Stimulated activated CD8-positive, alpha-beta memory T cell treated with anti-CD3 and anti-CD28 coated beads, Interleukin-15, amount 100 ng/mL, for 4 hours (primary cell): ENCODE results near the gene TSC2.

Source experiments
- DNase-seq, 2 donors: peaks; one replicate each; pipeline ENCODE4 v3.0.0-alpha.2; 2020; ENCODE audit warnings: low read depth in 2 of 2

Gene TSC2

DNA sequence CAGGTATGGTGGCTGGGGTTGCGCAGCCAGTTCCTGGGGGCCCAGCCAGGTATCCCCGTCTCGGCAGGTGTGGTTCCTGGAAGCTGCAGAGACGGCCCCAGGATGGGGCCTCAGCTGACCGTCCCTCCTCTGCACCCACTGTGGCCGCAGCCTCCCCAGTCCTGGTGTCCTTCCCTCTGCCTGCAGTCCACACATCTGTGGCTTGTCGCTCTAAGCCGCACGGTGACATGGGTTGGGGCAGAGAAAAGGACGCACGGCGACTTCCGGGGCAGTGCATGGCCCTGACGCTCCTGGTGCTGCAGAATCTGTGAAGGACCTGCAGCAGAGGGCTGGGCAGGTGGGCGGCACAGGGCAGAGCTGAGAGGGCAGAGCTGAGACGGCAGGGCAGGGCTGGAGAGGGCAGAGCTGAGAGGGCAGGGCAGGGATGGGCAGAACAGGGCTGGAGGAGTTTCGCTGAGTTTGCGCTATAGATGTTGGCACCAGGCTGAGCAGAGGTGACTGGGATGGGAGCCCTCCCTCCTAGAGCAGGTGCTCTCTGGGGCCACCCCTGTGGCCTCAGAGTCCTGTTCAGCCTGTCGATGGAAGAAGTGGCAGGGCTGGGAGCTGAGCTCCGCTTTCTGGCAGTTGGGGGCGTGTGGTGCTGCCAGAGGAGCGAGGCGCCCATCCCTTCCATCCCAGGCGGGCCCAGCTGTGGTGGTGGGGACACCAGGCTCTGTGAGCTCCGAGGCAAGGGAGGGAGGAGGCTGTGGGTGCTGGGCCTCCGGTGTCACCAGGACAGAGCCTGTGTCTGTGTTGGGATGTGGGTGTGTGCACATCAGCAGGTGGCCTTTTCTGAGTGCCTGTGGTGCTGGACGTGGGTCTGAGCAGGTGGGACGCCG is 23.0 kb downstream of the TSC2 start:
- DNase-seq = no peak

- no peak for DNase-seq
Measured at GRCh38 chr16:2071454-2072202, 23.8 kb downstream of the TSC2 start.

DNA sequence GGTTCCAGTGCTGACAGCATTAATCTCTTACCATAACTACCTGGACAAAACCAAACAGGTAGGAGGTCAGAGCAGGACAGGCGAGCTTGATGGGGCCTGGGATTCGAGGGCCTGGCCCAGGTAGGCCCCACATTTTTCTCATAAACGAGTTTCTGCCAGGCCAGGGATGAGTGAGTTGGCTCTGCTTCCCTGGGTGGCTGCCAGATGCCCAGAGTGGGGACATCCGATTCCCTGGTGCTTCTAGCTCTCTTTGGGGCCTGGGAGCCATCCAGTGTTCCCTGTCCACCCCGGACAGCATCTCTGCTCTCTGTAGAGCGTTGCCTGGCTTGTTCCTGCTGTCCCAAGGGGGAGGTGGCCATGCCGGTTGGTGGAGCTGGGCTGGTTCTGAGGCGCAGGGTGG is 25.1 kb downstream of the TSC2 start:
- DNase-seq = no peak

DNA sequence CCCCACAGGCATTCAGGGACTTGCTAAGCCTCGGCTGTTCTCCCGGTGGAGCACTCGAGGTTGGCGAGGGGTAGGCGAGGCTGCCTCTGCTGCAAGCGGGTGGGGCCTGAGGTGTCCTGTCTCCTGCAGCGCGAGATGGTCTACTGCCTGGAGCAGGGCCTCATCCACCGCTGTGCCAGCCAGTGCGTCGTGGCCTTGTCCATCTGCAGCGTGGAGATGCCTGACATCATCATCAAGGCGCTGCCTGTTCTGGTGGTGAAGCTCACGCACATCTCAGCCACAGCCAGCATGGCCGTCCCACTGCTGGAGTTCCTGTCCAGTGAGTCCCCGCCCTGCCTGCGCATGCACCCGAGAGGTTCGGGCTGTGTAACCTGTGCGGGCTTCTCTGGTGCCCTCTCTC is 26.3 kb downstream of the TSC2 start:
- no peak for DNase-seq

GRCh38 chr16:2075631-2076030 is 27.8 kb downstream of the TSC2 start:
- no peak for DNase-seq

GRCh38 chr16:2076072-2076865 is 28.5 kb downstream of the TSC2 start:
- no peak for DNase-seq

GRCh38 chr16:2077016-2077415 is 29.2 kb downstream of the TSC2 start:
- DNase-seq = no peak

DNA sequence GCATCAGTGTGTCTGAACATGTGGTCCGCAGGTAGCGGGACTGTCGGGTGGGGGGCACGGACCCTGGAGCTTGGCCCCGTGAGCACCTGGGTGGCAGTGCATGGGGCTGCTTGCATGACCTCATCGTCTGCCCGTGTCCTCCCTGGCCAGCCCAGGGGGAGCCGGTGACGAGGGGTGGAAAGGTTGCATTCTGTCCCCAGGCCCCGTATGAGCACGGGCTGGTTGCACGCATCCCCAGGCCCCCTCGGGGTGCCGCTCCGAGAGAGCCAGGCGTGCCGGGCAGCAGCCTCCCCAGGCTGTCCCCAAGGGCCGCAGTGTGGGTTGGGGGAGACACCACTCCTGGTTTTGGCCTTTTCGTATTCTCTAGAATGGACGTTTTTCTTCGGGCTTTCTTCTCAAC is 29.9 kb downstream of the TSC2 start:
- DNase-seq = no peak

DNA sequence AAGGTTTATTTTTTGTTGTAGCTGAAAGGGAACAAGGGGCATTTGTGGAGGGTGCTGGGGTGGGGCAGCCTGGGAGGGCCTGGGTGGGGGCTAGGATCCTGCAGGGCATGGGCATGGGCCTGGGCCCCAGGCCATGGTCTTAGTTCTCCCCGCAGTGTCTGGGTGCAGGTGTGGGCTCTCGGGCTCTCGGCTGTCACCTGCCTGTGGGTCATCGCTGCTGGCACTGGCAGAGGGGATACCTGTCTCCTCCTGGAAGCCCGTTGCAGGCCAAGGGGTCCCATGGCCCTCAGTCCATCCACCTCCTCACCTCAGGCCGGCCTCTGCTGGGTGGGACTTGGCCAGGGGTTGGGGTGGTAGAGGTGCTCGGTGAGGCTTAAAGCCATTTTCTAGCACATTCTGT is 30.3 kb downstream of the TSC2 start:
- DNase-seq = no peak

GRCh38 chr16:2078691-2079090 is 30.9 kb downstream of the TSC2 start:
- no peak for DNase-seq

GRCh38 chr16:2079311-2079800 is 31.6 kb downstream of the TSC2 start:
- no peak for DNase-seq

- DNase-seq = no peak
Measured at GRCh38 chr16:2079991-2080390, 32.2 kb downstream of the TSC2 start.

DNA sequence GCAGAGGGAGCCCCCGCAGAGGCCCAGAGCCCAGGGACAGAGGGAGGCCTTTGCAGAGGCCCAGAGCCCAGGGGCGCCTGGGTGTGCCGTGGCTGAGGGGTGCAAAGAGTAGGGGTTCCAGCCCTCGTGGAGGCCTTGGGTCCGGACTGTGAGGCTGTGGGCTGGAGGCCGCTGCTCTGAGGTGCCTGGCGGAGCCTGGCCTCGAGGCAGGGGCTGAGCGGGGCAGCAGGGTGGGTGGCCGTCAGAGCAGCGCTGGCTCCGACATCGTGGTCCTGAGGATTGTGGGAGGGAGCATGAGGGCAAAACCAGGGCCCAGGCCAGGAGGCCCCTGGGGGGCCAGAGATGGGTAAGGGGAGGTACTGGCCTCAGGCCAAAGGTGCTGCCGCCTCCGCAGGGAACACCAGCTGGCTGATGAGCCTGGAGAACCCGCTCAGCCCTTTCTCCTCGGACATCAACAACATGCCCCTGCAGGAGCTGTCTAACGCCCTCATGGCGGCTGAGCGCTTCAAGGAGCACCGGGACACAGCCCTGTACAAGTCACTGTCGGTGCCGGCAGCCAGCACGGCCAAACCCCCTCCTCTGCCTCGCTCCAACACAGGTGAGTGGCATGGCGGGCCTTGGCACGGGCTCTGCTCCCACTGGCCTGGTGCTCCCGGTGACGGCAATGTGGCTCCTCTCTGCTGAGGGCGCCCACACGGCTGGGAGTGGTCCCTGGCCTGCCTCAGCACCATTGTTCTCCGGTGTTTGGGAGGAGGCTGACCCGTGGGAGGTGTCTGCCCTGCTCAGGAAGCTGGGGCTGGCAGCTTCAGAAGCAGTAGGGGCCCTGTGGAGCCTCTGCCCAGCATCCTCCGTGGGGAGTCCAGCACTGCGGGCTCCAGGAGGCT is 33.7 kb downstream of the TSC2 start:
- DNase-seq = no peak

GRCh38 chr16:2082171-2082982 is 34.6 kb downstream of the TSC2 start:
- DNase-seq = no peak

- no peak for DNase-seq
Measured at GRCh38 chr16:2082983-2083364, 35.2 kb downstream of the TSC2 start.

GRCh38 chr16:2083409-2083808 is 35.6 kb downstream of the TSC2 start:
- DNase-seq = no peak

DNA sequence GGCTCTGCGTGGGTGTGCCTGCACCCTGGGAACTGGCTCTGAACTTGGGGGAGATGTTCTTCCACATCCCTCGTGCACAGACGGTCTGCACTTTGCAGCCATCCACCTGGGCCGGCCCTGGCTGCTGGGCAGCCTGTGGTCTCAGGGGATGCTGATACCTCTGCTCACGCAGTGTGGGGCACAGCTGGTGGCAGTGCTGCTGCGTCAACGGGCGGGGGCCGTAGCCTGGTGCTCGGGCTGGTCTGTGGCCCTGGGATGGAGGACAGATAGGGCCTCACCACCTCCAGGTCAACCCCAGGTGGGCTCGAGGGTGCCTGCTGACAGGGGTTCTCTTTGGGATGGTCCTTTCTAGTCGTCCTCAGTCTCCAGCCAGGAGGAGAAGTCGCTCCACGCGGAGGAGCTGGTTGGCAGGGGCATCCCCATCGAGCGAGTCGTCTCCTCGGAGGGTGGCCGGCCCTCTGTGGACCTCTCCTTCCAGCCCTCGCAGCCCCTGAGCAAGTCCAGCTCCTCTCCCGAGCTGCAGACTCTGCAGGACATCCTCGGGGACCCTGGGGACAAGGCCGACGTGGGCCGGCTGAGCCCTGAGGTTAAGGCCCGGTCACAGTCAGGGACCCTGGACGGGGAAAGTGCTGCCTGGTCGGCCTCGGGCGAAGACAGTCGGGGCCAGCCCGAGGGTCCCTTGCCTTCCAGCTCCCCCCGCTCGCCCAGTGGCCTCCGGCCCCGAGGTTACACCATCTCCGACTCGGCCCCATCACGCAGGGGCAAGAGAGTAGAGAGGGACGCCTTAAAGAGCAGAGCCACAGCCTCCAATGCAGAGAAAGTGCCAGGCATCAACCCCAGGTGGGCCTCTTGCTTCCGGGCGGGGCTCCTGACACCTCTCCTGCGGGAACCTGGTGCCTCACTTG is 36.3 kb downstream of the TSC2 start:
- no peak for DNase-seq

DNA sequence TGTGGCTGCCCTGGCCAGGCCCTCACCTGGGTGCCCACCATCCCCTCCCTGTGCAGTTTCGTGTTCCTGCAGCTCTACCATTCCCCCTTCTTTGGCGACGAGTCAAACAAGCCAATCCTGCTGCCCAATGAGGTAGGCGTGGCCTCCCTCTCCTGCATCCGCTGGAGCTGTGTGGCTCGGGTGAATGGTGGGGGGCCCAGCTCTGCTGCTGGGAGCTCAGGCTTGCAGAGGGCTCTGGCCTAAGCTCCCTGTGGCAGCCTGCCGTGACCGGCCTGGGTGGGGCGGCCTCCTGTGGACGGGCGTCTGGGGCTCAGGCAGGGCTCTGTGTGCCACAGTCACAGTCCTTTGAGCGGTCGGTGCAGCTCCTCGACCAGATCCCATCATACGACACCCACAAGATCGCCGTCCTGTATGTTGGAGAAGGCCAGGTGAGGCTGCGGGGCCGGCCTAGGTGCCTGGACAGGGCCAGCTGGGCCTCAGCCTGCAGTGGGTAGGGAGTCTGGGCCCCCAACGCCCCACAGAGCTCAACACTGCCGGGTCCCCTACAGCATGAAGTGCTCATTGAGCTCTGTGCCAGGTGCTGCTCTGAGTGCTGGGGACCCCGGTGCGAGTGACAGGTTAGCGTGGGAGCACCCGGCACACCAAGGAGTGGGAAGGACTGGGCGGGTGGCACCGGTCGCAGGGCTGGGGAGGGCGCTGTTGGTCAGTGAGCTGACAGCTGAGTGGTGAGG is 37.3 kb downstream of the TSC2 start:
- no peak for DNase-seq

GRCh38 chr16:2085669-2086068 is 37.9 kb downstream of the TSC2 start:
- no peak for DNase-seq
